ENCODE results near the gene RAX2.
"Not testable (repeated sequence)": the region's sequence is repeated elsewhere in the genome, so short reads cannot be mapped to it uniquely, and the experiment has no call there.

RAX2 gene

GRCh38 chr19:3757705-3758104 is 14.3 kb downstream of the RAX2 start:
- not testable (repeated sequence) for DNase-seq

DNA sequence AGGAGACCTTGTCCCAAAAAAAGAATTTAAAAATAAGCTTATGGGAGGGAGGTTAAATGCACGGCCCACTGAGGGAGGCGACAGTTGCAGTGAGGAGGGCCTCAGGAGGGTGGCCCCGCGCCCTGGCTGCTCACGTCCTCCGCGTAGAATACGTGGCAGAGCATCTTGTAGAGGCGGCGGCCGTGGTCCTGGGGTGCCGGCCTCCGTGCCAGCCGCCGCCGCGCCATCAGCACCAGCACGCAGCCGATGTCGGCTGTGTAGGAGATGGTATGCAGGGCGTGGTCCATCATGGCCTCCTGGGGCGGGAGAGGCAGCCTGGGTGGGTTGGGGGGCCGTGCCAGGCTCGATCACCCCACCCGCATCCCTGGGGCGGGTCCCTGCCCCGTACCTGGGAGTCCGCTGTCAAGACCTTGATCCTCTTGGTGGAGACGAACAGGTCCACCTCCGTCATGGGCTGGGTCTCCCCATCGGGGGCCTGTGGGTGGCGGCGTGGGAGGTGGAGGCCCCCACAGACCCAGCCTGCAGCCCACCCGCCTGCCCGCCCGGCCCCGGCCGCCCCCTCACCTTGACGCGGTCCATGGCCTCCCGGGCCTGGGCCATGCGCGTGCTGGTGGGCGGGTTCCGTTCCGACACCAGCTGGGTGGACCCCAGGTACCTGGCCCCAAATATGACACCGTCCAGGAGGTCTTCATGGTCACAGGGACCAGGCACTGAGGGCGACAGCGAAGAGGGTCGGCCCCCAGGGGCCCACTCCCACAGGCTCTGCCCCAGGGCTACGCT is 18.2 kb downstream of the RAX2 start:
- DNase-seq, result no peak

DNA sequence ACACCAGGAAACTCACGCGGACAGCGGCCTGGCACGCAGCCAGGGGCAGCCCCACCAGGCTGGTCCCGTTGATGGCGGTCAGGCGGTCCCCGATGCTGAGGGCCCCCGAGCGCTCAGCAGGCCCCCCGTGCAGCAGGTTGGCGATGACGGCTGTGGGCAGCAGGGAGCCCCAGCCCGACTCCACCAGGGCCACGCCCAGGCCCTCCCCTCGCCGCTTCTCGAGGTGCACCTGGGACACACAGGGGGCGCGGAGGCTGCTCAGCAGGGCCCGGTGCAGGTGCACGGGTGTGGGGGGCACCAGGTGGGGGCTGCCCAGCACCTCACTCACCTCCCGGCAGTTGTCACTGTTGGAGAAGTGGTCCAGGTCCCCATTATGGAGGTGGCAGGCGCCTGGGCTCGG is 19.5 kb downstream of the RAX2 start:
- no peak for DNase-seq

DNA sequence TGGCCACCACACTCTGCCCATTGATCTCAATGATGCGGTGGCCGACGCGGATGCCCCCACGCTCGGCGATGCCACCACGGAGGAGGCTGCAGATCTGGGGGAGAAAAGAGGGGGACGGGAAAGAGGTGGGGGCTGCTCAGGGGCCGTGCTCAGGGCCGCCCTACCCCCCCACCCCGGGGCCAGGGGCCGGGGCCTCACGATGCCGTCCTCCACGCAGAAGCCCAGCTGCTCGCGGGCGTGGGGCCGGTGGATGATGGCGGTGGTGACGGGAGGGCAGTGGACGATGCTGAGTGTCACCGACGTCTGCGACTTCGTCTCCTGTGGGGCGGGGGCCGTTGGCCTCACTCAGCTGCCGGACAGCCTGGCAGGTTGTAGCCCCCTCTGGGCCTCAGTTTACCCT is 20.8 kb downstream of the RAX2 start:
- no peak for DNase-seq

DNA sequence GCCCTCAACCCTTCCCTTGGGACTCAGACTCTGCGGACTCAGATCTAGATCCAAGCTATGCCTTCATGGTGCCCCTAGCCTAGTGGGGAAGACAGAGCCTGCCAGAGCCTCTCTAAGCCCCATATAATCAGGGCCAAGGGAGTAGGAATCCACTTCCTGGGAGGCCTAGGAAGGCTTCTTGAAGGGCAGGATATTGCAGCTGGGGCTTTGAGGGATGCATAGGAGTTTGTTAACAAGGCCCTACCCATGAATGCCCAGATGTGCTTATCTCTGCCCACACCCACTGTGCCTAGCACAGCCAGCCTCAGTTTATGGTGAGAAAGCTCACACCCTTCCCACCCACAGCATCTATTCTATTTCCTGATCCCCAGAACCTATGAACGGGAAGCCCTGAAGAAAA is 21.8 kb downstream of the RAX2 start:
- no peak for DNase-seq

- no peak for DNase-seq
Observed at GRCh38 chr19:3748965-3749364, 23.1 kb downstream of the RAX2 start.

GRCh38 chr19:3746371-3747056 is 25.5 kb downstream of the RAX2 start:
- DNase-seq, result no peak

DNA sequence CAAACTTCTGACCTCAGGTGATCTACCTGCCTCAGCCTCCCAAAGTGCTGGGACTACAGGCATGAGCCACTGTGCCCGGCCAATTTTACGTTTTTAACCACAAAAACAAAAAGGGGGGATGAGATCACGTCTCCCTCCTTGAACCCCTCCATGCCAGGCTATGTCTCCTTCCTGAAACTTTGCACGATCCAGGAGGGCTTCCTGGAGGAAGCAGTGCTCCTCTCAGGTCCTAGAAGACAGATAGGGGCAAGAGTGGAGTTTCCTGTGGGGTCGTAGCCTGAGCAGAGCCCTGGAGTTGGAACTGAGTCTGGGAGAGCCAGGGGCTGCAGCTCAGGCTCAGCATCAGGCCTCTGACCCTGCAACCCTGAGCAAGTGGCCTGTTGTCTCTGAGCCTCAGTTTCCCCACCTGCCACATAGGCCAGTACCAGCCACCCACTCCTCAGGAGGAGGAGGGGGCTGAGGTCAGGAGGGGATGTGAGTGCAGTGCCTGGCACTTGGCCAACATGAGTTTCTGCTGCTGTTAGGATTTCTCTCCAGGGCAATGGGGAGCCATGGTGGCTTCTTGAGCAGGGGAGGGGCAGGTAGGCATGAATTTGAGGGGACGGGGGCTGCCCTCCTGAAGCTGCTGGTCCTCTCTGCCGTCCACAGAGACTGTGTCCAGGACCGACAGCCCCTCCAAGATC is 26.5 kb downstream of the RAX2 start:
- DNase-seq, result no peak

DNA sequence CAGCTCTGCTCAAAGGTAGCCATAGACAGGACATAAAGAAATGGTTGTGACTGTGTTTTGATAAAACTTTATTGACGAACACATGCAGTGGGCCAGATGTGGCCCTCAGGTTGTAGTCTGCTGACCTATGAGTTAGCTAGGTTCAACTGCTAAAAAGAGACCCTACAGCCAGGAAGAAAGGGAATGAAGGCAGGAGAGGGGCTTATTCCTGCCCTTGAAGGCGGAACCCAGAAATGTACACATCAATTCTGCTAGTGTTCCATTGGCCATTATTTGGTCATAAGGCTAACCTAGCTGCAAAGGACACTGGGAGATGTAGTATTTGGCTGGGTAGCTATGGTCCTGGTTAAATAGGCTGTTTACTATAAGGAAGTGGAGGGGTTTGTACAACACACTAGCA is 28.5 kb downstream of the RAX2 start:
- no peak for DNase-seq

- no peak for DNase-seq
Observed at GRCh38 chr19:3740431-3740830, 31.6 kb downstream of the RAX2 start.

- DNase-seq, result no peak
Observed at GRCh38 chr19:3738477-3739220, 33.4 kb downstream of the RAX2 start.

DNA sequence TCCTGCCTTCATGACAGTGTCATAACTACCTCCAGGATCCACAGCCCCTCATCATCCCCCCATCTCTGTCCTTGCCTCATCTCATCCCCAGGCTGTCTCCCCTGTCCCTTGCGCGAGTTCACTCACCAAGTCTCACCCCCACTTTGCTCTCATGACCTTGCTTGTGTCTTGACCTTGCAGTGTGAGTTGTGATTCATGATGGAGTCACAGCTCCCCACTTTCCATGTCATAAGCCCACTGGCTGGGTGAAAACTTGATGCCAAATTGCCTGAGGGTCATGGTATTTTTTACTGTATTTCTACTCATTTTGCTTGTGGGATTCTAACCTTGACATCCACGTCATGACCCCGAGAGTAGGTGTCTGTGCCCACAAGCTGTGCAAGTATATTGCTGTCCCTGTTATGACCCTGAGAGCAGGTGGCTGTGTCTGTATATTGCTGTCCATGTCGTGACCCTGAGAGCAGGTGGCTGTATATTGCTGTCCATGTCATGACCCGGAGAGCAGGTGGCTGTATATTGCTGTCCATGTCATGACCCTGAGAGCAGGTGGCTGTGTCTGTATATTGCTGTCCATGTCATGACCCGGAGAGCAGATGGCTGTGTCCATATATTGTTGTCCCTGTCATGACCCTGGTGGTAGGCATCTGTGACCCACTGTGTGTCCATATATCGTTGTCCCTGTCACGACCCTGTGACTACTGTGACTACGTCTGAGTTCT is 34.4 kb downstream of the RAX2 start:
- DNase-seq, result no peak

- no peak for DNase-seq
Observed at GRCh38 chr19:3736106-3736724, 35.8 kb downstream of the RAX2 start.

GRCh38 chr19:3734310-3734600 is 37.8 kb downstream of the RAX2 start:
- DNase-seq, result no peak

- no peak for DNase-seq
Observed at GRCh38 chr19:3733549-3734309, 38.3 kb downstream of the RAX2 start.

- DNase-seq, result no peak
Observed at GRCh38 chr19:3732108-3732507, 39.9 kb downstream of the RAX2 start.

GRCh38 chr19:3730457-3730958 is 41.5 kb downstream of the RAX2 start:
- DNase-seq, result no peak

DNA sequence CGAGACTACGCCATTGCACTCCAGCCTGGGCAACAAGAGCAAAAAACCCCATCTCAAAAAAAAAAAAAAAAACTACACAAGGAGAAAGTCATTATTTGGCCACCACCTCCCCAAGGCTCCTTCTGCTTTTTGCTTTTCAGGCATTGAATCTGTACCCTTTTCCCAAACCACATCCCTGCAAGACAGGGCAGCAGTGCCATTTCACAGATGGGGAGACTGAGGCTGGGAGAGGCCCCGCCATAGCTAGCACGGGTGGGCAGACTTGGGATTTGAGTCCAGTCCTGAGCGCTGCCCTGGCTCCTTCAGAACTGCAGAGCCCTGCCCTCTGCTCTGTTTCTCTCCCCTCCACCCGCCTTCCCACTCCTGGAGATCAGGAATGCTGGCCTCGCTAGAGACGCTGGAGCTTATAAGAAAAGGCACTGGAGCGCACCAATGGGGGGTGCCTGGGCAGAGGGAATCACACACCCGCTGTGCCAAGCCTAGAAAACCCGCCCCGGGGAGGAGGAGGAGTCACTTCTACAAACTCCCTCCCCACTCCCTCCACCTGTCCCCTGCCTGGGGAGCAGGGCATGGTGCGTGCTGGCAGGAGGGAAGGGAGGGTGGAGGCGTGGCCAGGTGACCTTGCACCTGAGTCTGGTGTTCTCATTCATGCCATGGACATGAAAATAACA is 46.3 kb downstream of the RAX2 start:
- DNase-seq, result no peak

- DNase-seq, result no peak
Observed at GRCh38 chr19:3725121-3725520, 46.9 kb downstream of the RAX2 start.

- no peak for DNase-seq
Observed at GRCh38 chr19:3723883-3724282, 48.1 kb downstream of the RAX2 start.

DNA sequence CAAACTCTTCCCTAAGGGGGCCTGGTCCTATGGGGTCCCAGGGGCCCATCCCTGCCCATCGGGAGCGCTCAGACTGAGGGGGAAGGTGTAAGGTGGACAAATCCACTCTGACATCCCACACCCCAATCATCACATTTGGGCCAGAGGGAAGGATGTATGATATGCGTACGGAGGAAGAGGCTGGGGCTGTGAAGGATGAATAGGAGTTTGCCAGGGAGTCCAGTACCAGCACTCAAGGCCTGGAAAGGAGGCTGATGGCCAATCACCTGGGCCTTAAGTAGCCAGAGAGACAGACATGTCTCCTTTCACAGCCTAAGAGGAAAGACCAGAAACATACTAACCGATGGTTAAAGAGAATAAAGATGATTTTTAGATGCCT is 48.9 kb downstream of the RAX2 start:
- no peak for DNase-seq

All from right forelimb (tissue), 1 donor.